ENCODE measurements around the gene N4BP2.
"Not testable (repeated sequence)": the region's sequence is repeated elsewhere in the genome, so short reads cannot be mapped to it uniquely, and the experiment has no call there.

N4BP2 gene

DNA sequence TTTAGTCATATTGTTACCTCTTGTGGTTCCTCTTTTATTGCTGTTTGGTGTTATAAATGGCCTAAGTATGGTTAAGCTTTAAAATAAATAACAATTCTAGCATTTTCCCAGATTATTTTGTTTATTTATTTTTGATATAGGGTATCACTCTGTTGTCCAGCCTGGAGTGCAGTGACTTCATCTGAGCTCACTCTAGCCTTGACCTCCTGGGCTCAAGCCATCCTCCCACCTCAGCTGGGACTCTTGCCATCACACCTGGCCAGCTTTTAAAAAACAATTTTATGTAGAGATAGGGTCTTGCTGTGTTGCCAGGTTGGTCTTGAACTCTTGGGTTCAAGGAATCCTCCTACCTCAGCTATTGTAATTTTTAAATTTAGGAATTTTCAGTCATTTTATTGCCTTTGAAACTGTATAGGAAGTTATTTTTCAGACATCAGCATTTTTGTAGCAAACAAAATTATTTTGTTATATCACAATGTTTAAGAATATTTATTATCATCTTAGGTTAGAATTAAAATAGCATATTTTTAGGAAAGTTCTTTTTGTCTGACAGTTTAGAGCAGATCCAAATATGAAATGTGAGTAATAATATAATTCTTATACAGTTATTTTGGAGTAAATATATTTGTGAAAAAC lies 73.9 kb downstream of the N4BP2 start (continued):
- TF ChIP-seq, protein P1, sequence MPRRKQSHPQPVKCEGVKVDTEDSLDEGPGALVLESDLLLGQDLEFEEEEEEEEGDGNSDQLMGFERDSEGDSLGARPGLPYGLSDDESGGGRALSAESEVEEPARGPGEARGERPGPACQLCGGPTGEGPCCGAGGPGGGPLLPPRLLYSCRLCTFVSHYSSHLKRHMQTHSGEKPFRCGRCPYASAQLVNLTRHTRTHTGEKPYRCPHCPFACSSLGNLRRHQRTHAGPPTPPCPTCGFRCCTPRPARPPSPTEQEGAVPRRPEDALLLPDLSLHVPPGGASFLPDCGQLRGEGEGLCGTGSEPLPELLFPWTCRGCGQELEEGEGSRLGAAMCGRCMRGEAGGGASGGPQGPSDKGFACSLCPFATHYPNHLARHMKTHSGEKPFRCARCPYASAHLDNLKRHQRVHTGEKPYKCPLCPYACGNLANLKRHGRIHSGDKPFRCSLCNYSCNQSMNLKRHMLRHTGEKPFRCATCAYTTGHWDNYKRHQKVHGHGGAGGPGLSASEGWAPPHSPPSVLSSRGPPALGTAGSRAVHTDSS (tag by site-specific recombination; IDR thresholded peaks at IDR 0.05): no peak
- TF ChIP-seq ZNF561 (tag by site-specific recombination; IDR thresholded peaks at IDR 0.05; ENCODE audit: borderline replicate concordance) (no peak), ZBTB8A (tag by site-specific recombination; IDR thresholded peaks at IDR 0.05) (no peak), SP3 (tag by site-specific recombination; IDR thresholded peaks at IDR 0.05) (no peak), ZBTB49 (tag by site-specific recombination; IDR thresholded peaks at IDR 0.05; ENCODE audit: low read depth) (no peak), ZNF404 (tag by site-specific recombination; IDR thresholded peaks at IDR 0.05) (no peak), ZNF335 (tag by site-specific recombination; conservative IDR thresholded peaks at IDR 0.05) (no peak), ZNF791 (tag by site-specific recombination; IDR thresholded peaks at IDR 0.05) (no peak)

GRCh38 chr4:40132816-40133215 lies 76.2 kb downstream of the N4BP2 start:
- Histone ChIP-seq H3K4me3 (ENCODE audit: low read depth, low read length) (no peak overlapping the region), H3K36me3 (ENCODE audit: control insufficient read depth in 2 of 2, insufficient read depth in 1 of 2, low read length in 2 of 2) (peaks cover 0 to 30% of the 10 kb centered on the region in 2 experiments; a peak in 2 of 3 replicates), H3K9me3 (ENCODE audit: control insufficient read depth, insufficient read depth, low read depth, low read length) (no peaks in the 10 kb centered on the region), H3K27ac (ENCODE audit: extremely low read depth, low read depth, low read length) (no peak overlapping the region), H3K4me1 (ENCODE audit: control insufficient read depth, insufficient read depth, low read length) (no peaks in the 10 kb centered on the region)
- ChIA-PET POLR2A (no interaction called here), CTCF (interaction anchor here (0.6 to 1.3 kb wide), 4 partner anchors 11 to 673 kb away, joined by 3 to 6 read pairs (median 4); no protein-coding TSS in a partner anchor)
- TF ChIP-seq ZNF362 (tag by site-specific recombination; IDR thresholded peaks at IDR 0.05): no peak
- no peak for TF ChIP-seq SP2 (tag by site-specific recombination; IDR thresholded peaks at IDR 0.05)
- no peak for TF ChIP-seq ZNF621 (tag by site-specific recombination; IDR thresholded peaks at IDR 0.05)
- no peak for TF ChIP-seq HOXC10 (CRISPR knock-in tag; IDR thresholded peaks at IDR 0.05)
- no peak for TF ChIP-seq ZNF514 (tag by site-specific recombination; IDR thresholded peaks at IDR 0.05)

DNA sequence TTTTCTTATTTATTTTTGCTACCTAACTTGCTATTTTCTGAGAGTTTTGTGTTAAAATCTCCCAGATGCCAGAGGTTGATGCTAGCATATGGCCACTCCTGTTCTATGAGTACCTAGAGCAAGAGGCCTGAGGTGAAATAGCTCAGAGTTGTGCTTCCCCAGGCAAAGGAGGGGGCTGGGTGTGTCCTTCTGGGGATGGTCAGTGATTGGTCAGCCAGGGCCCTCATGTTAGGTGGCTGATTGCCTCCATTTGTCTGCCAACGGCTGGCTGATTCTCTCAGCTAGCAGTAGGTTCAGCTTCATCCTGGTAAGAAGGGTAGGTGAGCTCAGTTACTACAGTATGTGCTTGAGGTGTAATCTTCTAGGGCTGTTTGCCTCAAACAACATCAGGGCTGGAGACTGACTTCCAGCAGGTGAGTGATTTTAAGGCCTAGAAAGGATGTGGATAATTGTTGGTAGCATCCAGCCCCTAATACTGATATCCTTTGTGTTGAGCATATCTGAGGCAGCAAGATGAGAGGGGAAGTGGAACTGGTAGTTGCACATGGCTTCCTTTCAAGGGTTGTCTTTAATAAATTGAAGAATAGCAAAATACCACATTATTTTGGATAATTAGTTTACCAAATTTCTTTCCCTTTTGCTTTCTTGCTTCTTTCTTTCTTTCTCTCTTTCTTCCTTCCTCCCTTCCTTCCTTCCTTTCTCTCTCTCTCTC lies 77.7 kb downstream of the N4BP2 start:
- ChIA-PET CTCF (no interaction called here), POLR2A (no interaction called here)
- no peaks in the 10 kb centered on the region for H3K9me3 ChIP-seq (ENCODE audit: control insufficient read depth, insufficient read depth, low read depth, low read length)
- TF ChIP-seq ZSCAN30 (tag by site-specific recombination; IDR thresholded peaks at IDR 0.05): no peak
- H3K27ac ChIP-seq (ENCODE audit: extremely low read depth, low read depth, low read length): no peak overlapping the region
- H3K36me3 ChIP-seq (ENCODE audit: control insufficient read depth in 2 of 2, insufficient read depth in 1 of 2, low read length in 2 of 2): peaks cover 0 to 31% of the 10 kb centered on the region in 2 experiments; a peak in 2 of 3 replicates
- no peak overlapping the region for H3K4me3 ChIP-seq (ENCODE audit: low read depth, low read length)
- H3K4me1 ChIP-seq (ENCODE audit: control insufficient read depth, insufficient read depth, low read length): no peaks in the 10 kb centered on the region

GRCh38 chr4:40136202-40136601 lies 79.6 kb downstream of the N4BP2 start:
- POLR2A ChIA-PET; H3K9me3 ChIP-seq (ENCODE audit: control insufficient read depth, insufficient read depth, low read depth, low read length); H3K4me3 ChIP-seq (ENCODE audit: low read depth, low read length); H3K27ac ChIP-seq (ENCODE audit: extremely low read depth, low read depth, low read length); H3K4me1 ChIP-seq (ENCODE audit: control insufficient read depth, insufficient read depth, low read length); CTCF ChIA-PET: not testable (repeated sequence)
- peaks cover 0 to 32% of the 10 kb centered on the region in 2 experiments; a peak in 2 of 3 replicates for H3K36me3 ChIP-seq (ENCODE audit: control insufficient read depth in 2 of 2, insufficient read depth in 1 of 2, low read length in 2 of 2)

All from HEK293 (cell line).